Measurements from ENCODE around the gene PTPRH. TPM values are rescaled to one million over a fixed set of nuclear protein-coding genes. Genes with fewer than 3 reads are reported as not detected.

The PTPRH gene
- total RNA-seq, 6 experiments from 2014 or later: 0.45 to 1.0 (median 0.59) TPM

DNA sequence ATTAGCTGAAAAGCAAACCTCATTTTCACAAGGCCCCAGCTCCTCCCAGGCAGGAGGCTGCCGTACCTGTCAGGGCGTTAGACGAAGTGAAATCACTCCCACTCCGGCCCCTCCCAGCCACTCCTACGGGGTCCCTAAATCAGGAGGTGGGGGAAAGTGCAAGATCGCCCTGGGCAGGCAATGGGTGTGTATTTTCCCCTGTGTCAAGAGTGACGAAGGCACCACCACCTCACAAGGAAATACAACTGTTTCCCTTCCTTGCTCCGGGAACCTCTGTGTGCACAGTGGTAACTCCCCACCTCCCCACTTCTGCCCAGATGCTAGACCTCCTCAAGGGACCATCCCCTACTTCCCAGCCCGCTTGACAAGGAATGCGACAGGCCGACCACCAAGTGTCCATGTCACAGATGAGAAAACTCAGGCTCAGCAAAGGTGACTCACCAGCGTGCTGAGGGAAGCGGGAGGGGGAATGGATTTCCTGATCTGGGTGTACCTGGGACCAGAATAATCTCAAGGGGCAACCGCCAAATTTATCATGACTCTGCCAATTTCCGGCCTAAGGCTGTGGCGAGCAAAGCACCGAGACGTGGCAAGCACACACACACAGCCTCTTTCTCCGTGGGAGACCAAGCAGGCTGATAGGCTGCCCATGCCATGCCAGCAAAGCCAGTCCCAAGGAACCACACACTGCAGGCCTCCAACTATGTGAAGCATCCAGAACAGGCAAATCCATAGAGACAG is 42.2 kb upstream of the PTPRH start:
- Mint-ChIP-seq H3K27ac (peak overlapping the region; percentile 57), H3K9me3 (no peaks in the 10 kb centered on the region), H3K36me3 (ENCODE audit: low read depth) (0 out of 2 replicates have a peak, but pooled peaks cover 8% of the 10 kb centered on the region), H3K4me1 (ENCODE audit: low read depth) (peaks cover 51% of the 10 kb centered on the region), H3K4me3 (no peak overlapping the region), H3K27me3 (ENCODE audit: insufficient read depth) (no peaks in the 10 kb centered on the region; the same call in none of the 2 replicates)
- TF ChIP-seq, protein P1, sequence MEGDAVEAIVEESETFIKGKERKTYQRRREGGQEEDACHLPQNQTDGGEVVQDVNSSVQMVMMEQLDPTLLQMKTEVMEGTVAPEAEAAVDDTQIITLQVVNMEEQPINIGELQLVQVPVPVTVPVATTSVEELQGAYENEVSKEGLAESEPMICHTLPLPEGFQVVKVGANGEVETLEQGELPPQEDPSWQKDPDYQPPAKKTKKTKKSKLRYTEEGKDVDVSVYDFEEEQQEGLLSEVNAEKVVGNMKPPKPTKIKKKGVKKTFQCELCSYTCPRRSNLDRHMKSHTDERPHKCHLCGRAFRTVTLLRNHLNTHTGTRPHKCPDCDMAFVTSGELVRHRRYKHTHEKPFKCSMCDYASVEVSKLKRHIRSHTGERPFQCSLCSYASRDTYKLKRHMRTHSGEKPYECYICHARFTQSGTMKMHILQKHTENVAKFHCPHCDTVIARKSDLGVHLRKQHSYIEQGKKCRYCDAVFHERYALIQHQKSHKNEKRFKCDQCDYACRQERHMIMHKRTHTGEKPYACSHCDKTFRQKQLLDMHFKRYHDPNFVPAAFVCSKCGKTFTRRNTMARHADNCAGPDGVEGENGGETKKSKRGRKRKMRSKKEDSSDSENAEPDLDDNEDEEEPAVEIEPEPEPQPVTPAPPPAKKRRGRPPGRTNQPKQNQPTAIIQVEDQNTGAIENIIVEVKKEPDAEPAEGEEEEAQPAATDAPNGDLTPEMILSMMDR (IDR thresholded peaks at IDR 0.05): no peak
- DNase-seq: no peak

DNA sequence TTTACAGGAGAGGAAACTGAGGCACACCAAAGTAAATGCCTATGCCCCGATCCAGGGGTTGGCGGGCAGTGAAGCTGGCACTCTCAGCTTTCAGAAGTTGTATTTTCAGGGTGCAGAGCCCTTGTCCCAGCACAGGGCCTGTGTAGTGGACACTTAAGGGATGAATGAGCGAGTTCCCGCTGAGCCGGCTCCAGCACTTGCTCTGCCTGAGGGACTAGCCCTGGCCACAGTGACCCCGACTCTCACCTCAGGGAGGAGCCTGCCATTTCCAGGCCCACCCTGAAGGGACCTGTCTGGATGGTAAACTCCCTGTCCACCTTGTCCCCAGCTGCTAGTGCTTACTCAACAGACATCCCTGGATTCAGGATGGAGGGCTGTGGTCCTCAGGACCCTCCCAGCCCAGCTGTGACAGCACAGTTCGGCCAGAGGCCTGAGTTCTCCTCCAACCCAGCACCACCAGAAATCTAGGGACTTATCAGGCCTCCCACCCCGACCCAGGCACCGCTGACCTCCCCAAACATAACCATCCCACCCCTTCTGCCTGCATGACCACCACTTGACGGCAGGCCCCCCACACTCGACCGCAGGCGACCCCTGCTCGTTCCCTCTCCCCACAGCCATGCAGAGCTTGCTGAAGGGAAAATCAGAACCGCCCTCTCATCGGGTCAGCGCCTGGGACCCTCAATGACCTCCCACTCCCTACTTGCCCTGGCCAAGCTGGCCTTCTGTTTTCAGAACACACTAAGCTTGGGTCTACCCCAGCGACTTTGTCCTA is 41.1 kb upstream of the PTPRH start:
- peaks cover 41% of the 10 kb centered on the region for H3K4me1 Mint-ChIP-seq (ENCODE audit: low read depth)
- TF ChIP-seq, protein P1 (IDR thresholded peaks at IDR 0.05): no peak
- H3K36me3 Mint-ChIP-seq (ENCODE audit: low read depth): no peaks in the 10 kb centered on the region
- no peaks in the 10 kb centered on the region for H3K9me3 Mint-ChIP-seq
- H3K4me3 Mint-ChIP-seq: no peak overlapping the region
- H3K27me3 Mint-ChIP-seq (ENCODE audit: insufficient read depth): no peaks in the 10 kb centered on the region; the same call in none of the 2 replicates
- no peak for DNase-seq
- H3K27ac Mint-ChIP-seq: peak overlapping the region; percentile 25

DNA sequence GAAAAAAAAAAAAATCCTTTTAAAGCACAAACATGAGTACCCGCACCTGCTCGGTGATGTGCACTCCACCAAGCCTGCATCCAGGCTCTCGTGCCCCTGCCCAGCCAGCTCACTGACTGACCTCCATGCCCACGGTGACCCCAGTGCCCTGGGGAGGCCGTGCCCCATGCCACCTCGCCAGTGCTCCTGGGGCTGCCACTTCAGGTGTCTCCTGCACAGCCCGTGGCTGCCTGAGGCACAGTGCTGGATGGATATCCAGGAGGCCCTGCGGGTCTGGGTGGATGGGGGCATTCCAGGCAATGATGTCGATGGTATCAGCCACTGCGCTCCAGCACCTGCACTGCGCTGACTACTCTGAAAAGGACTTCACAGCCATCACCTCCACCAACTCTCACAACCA is 40.5 kb upstream of the PTPRH start:
- Mint-ChIP-seq H3K27me3 (ENCODE audit: insufficient read depth) (no peaks in the 10 kb centered on the region; the same call in none of the 2 replicates), H3K4me3 (no peak overlapping the region), H3K9me3 (no peaks in the 10 kb centered on the region), H3K4me1 (ENCODE audit: low read depth) (peaks cover 35% of the 10 kb centered on the region), H3K36me3 (ENCODE audit: low read depth) (no peaks in the 10 kb centered on the region), H3K27ac (no peak overlapping the region)
- TF ChIP-seq, protein P1 (IDR thresholded peaks at IDR 0.05): no peak
- no peak for DNase-seq

DNA sequence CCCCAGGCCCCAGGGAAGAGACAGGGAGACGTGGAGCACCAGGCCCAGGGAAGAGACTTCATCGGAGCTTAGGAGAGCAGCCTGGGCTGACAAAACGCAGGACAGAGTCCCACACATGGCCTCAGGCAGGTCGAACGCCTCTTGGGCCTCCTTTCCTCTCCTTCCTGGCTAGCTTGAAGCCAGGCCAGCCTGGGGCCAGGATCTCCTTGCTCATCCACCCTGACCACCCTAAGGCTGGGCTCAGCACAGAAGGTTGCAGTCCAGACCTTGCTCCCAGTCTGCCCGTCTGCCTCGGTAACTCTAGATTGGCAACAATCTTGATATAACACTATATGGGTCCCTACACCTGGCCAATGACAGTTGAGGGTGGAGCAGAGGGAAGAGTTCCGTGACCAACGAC is 39.4 kb upstream of the PTPRH start:
- H3K36me3 Mint-ChIP-seq (ENCODE audit: low read depth): no peaks in the 10 kb centered on the region; the same call in 1 of the 2 replicates
- TF ChIP-seq, protein P1 (IDR thresholded peaks at IDR 0.05): no peak
- H3K4me3 Mint-ChIP-seq: no peak overlapping the region
- H3K4me1 Mint-ChIP-seq (ENCODE audit: low read depth): peaks cover 27% of the 10 kb centered on the region
- H3K27me3 Mint-ChIP-seq (ENCODE audit: insufficient read depth): no peaks in the 10 kb centered on the region; the same call in none of the 2 replicates
- H3K9me3 Mint-ChIP-seq: no peaks in the 10 kb centered on the region
- H3K27ac Mint-ChIP-seq: peak overlapping the region; percentile 71
- DNase-seq: no peak

DNA sequence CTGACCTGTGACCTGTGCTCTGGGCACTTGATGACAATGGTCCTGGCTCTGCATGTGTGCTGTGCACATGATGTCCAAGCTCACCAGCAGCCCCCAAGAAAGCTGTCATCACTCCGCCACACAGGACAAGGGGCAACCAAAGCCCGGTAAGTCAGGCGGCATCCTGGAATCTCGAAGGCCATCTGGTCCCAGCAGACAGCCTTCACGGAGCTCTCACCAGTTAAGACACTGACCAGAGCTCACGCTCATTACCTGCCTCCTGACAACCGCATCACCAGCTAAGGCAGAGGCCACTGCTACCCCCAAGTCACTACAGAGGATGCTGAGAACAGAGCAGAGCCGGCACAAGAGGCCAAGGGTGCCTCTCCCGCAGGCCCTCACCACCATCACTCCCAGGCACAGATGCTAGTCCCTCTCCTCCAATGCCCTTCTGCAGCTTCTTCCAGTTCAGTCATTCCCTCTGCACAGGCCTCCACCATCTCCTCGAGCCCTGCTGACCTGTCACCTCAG is 38.9 kb upstream of the PTPRH start:
- H3K27me3 Mint-ChIP-seq (ENCODE audit: insufficient read depth): no peaks in the 10 kb centered on the region; the same call in none of the 2 replicates
- no peaks in the 10 kb centered on the region; the same call in 1 of the 2 replicates for H3K36me3 Mint-ChIP-seq (ENCODE audit: low read depth)
- no peak for DNase-seq
- TF ChIP-seq, protein P1 (IDR thresholded peaks at IDR 0.05): no peak
- H3K9me3 Mint-ChIP-seq: no peaks in the 10 kb centered on the region
- peaks cover 27% of the 10 kb centered on the region for H3K4me1 Mint-ChIP-seq (ENCODE audit: low read depth)
- peak overlapping the region; percentile 71 for H3K27ac Mint-ChIP-seq
- H3K4me3 Mint-ChIP-seq: no peak overlapping the region

Data from HFFc6 (cell line).